ELF-1 (cell line): ENCODE results near the gene ASIC4.
A peak's percentile ranks its signal among the peaks of the same experiment; 100 is the strongest.

ENCODE experiments used
- DNase-seq: peaks from one replicate; pipeline ENCODE4 v3.0.0-alpha.2; 2016; ENCODE audit warnings: low read depth, low spot score

Gene ASIC4

GRCh38 chr2:219552382-219553167 is 38.3 kb downstream of the ASIC4 start:
- peak; percentile 92 for DNase-seq

GRCh38 chr2:219553168-219553417 is 38.8 kb downstream of the ASIC4 start:
- no peak for DNase-seq

GRCh38 chr2:219553463-219553963 is 39.2 kb downstream of the ASIC4 start:
- DNase-seq, result no peak

GRCh38 chr2:219554350-219554749 is 40.1 kb downstream of the ASIC4 start:
- DNase-seq, result no peak

GRCh38 chr2:219555956-219556355 is 41.7 kb downstream of the ASIC4 start:
- no peak for DNase-seq

GRCh38 chr2:219556413-219556812 is 42.1 kb downstream of the ASIC4 start:
- no peak for DNase-seq

- DNase-seq, result no peak
Observed at GRCh38 chr2:219557320-219557719, 43.0 kb downstream of the ASIC4 start.

GRCh38 chr2:219557791-219558785 is 43.8 kb downstream of the ASIC4 start:
- no peak for DNase-seq

GRCh38 chr2:219559156-219559915 is 45.1 kb downstream of the ASIC4 start:
- no peak for DNase-seq

GRCh38 chr2:219560037-219560892 is 46.0 kb downstream of the ASIC4 start:
- DNase-seq, result no peak

- DNase-seq, result no peak
Observed at GRCh38 chr2:219560893-219561178, 46.6 kb downstream of the ASIC4 start.

GRCh38 chr2:219561179-219562048 is 47.1 kb downstream of the ASIC4 start:
- peak; percentile 74 for DNase-seq

- DNase-seq, result peak; percentile 33
Observed at GRCh38 chr2:219562049-219563020, 48.1 kb downstream of the ASIC4 start.

GRCh38 chr2:219563271-219563928 is 49.1 kb downstream of the ASIC4 start:
- DNase-seq, result no peak

- peak; percentile 57 for DNase-seq
Observed at GRCh38 chr2:219565130-219566080, 51.1 kb downstream of the ASIC4 start.

GRCh38 chr2:219566640-219567039 is 52.4 kb downstream of the ASIC4 start:
- DNase-seq, result no peak

- no peak for DNase-seq
Observed at GRCh38 chr2:219567131-219567530, 52.8 kb downstream of the ASIC4 start.
